Ovary (tissue), 9 donors: Measurements from ENCODE around the gene THSD4. TPM values are rescaled to one million over a fixed set of nuclear protein-coding genes. Genes with fewer than 3 reads are reported as not detected.

Experiments used
- DNase-seq, 5 donors: peaks; one replicate each; pipeline ENCODE4 v3.0.0-alpha.2; 2019 to 2020
- H3K27ac ChIP-seq, 2 donors: fragments of 200-600 bp; one replicate each; pipeline versions ENCODE4 v1.5.1 to v1.8.0; 2019 to 2022
- H3K27me3 ChIP-seq: fragments of 200-600 bp; one replicate; pipeline ENCODE4 v1.8.0; 2022
- H3K36me3 ChIP-seq: fragments of 200-600 bp; sonication (generic); one replicate; pipeline ENCODE4 v1.5.1; 2019
- H3K4me1 ChIP-seq: one replicate; pipeline ENCODE4 v1.8.1; 2013; ENCODE audit warnings: mild to moderate bottlenecking, moderate library complexity; ENCODE audit not compliant: insufficient read depth
- H3K4me3 ChIP-seq: fragments of 200-600 bp; sonication (generic); one replicate; pipeline ENCODE4 v1.5.1; 2017
- H3K9me3 ChIP-seq, 2 donors: fragments of 200-600 bp in 1 of 2; sonication (generic) in 1 of 2; one replicate each; pipeline versions ENCODE4 v1.5.1 to v1.8.1; 2013 to 2019; ENCODE audit warnings: mild to moderate bottlenecking in 1 of 2, moderate library complexity in 1 of 2
- CTCF ChIP-seq, 3 donors: fragments of 450-650 bp in 2 of 3; fragments of 200-600 bp in 1 of 3; IDR thresholded peaks; one replicate each; pipeline versions ENCODE4 v1.5.1 to v1.8.0; 2016 to 2022; ENCODE audit warnings: antibody characterized with exemption in 3 of 3, mild to moderate bottlenecking in 1 of 3
- EP300 ChIP-seq: sonication (generic); formaldehyde crosslinking; IDR thresholded peaks from one replicate; pipeline ENCODE4 v1.6.1; 2017; ENCODE audit warnings: antibody characterized with exemption
- POLR2A ChIP-seq: fragments of 450-650 bp; IDR thresholded peaks from one replicate; pipeline ENCODE4 v1.6.1; 2017; ENCODE audit warnings: antibody characterized with exemption, mild to moderate bottlenecking, moderate library complexity
- WGBS, 3 donors: extraction: QIAGEN DNeasy Blood & Tissue Kit in 1 of 3; methylation state at CpG; one replicate each; pipeline versions ENCODE4 v1.1.5 to v1.1.7; 2013 to 2017; 5-methylcytosine and 5-hydroxymethylcytosine counted together
- intact Hi-C, 4 donors: fragments of 100-400 bp; cut with DNase I; formaldehyde crosslinking; loops; one replicate each; pipeline versions ENCODE4 v1.11.0 to v1.15.1; 2022 to 2023
- polyA plus RNA-seq, 2 donors: library from polyadenylated mRNA; stranded (reverse); fragments of 200-250 nt in 1 of 2; fragments of 350-450 nt in 1 of 2; fragmentation: Illumina TruSeq in 1 of 2; extraction: RNeasy Lipid Tissue Mini Kit (QIAGEN cat#74804) in 1 of 2; gene quantifications; one replicate each; pipeline ENCODE4 v1.2.3, GENCODE V29; 2013 to 2014
- total RNA-seq, 7 donors: library from RNA; depleted of rRNA in 2 of 7; stranded (reverse); fragments of >200 nt in 2 of 7; fragmentation: NEBNext Ultra II Directional in 3 of 7; extraction: Animal tissue kit (Norgen Biotek cat#: 25700) in 3 of 7; gene quantifications; one replicate each; pipeline versions ENCODE4 v1.1.0 to v1.2.4, GENCODE V29; 2016 to 2023
- donor health status: DM: no; HTN: no; CAD: no; lungs with moderate emphysema.
- donor health status: DM: no; HTN: no; CAD: no.
- donor health status: Bipolar disorder and iron deficiency.
- donor health status: DM: yes; HTN: yes; CAD: no.
- donor health status: DM: no; HTN: no; CAD: no.
- donor health status: DM: yes; HTN: yes; CAD: no.

Gene THSD4
- total and polyA plus RNA-seq, 9 donors, result 3.2 to 53.4 (median 13.5) TPM

- intact Hi-C loops, result no loop called here
- Histone ChIP-seq H3K36me3 (no peaks in the 10 kb centered on the region), H3K4me1 (peaks cover 3% of the 10 kb centered on the region), H3K9me3 (no peaks in the 10 kb centered on the region), H3K27me3 (no peaks in the 10 kb centered on the region), H3K27ac (no peak overlapping the region), H3K4me3 (no peak overlapping the region)
- 79 to 87% (median 83%) methylated on average over 7 of the region's 7 CpGs for WGBS, 3 donors
- DNase-seq, result no peak
- TF ChIP-seq EP300, result no peak
- no peak for TF ChIP-seq CTCF (IDR thresholded peaks at IDR 0.05)
- TF ChIP-seq POLR2A, result no peak
Measured at GRCh38 chr15:71152542-71152941, 37.3 kb downstream of the THSD4 start.

- 81 to 84% (median 81%) methylated on average over 8 of the region's 8 CpGs for WGBS, 3 donors
- intact Hi-C loops, result no loop called here
- Histone ChIP-seq H3K4me1 (peaks cover 3% of the 10 kb centered on the region), H3K27ac (no peak overlapping the region), H3K36me3 (no peaks in the 10 kb centered on the region), H3K27me3 (no peaks in the 10 kb centered on the region), H3K9me3 (no peaks in the 10 kb centered on the region), H3K4me3 (no peak overlapping the region)
- TF ChIP-seq CTCF (IDR thresholded peaks at IDR 0.05) (no peak), POLR2A (no peak), EP300 (no peak)
- no peak for DNase-seq
Measured at GRCh38 chr15:71153823-71154524, 38.7 kb downstream of the THSD4 start.

GRCh38 chr15:71154607-71155200 lies 39.4 kb downstream of the THSD4 start:
- 91 to 95% (median 92%) methylated on average over 4 of the region's 4 CpGs for WGBS, 3 donors
- Histone ChIP-seq H3K9me3 (no peaks in the 10 kb centered on the region), H3K4me3 (no peak overlapping the region), H3K27me3 (no peaks in the 10 kb centered on the region), H3K27ac (no peak overlapping the region), H3K36me3 (no peaks in the 10 kb centered on the region), H3K4me1 (peaks cover 3% of the 10 kb centered on the region)
- intact Hi-C loops, result no loop called here
- DNase-seq, result no peak
- TF ChIP-seq EP300 (no peak), POLR2A (no peak), CTCF (IDR thresholded peaks at IDR 0.05) (no peak)

- H3K27me3 ChIP-seq, result no peaks in the 10 kb centered on the region
- no peak overlapping the region for H3K4me3 ChIP-seq
- no peak overlapping the region for H3K27ac ChIP-seq
- no peaks in the 10 kb centered on the region for H3K9me3 ChIP-seq
- DNase-seq, result no peak
- no peaks in the 10 kb centered on the region for H3K36me3 ChIP-seq
- H3K4me1 ChIP-seq, result no peaks in the 10 kb centered on the region
- TF ChIP-seq EP300, result no peak
- TF ChIP-seq POLR2A, result no peak
- TF ChIP-seq CTCF (IDR thresholded peaks at IDR 0.05), result no peak
- WGBS, 3 donors, result 92 to 96% (median 94%) methylated on average over 2 of the region's 2 CpGs
- intact Hi-C loops, result no loop called here
Measured at GRCh38 chr15:71155534-71155933, 40.3 kb downstream of the THSD4 start.
